NCI-H82 treated with DMSO at 0.1 percent for 48 hours (cell line): ENCODE results near the gene TM6SF1.
"Not testable (repeated sequence)": the region's sequence is repeated elsewhere in the genome, so short reads cannot be mapped to it uniquely, and the experiment has no call there.

Experiments used
- DNase-seq: peaks from one replicate; lab custom pipeline; 2025; ENCODE audit not compliant: unreplicated experiment; lab: John Stamatoyannopoulos, UW

TM6SF1 gene

GRCh38 chr15:83087576-83087975 lies 19.9 kb upstream of the TM6SF1 start:
- no peak for DNase-seq

- no peak for DNase-seq
Measured at GRCh38 chr15:83088876-83089275, 18.6 kb upstream of the TM6SF1 start.

GRCh38 chr15:83090465-83090864 lies 17.0 kb upstream of the TM6SF1 start:
- no peak for DNase-seq

- DNase-seq: not testable (repeated sequence)
Measured at GRCh38 chr15:83091965-83092308, 15.5 kb upstream of the TM6SF1 start.

- DNase-seq: no peak
Measured at GRCh38 chr15:83092309-83092976, 15.0 kb upstream of the TM6SF1 start.

GRCh38 chr15:83094583-83094982 lies 12.9 kb upstream of the TM6SF1 start:
- no peak for DNase-seq

- no peak for DNase-seq
Measured at GRCh38 chr15:83098079-83098478, 9.4 kb upstream of the TM6SF1 start.

GRCh38 chr15:83099290-83099689 lies 8.2 kb upstream of the TM6SF1 start:
- no peak for DNase-seq

- no peak for DNase-seq
Measured at GRCh38 chr15:83100097-83100646, 7.3 kb upstream of the TM6SF1 start.

- DNase-seq: no peak
Measured at GRCh38 chr15:83102346-83102745, 5.1 kb upstream of the TM6SF1 start.

GRCh38 chr15:83104141-83104540 lies 3.3 kb upstream of the TM6SF1 start:
- DNase-seq: no peak

- DNase-seq: no peak
Measured at GRCh38 chr15:83105440-83105839, 2.0 kb upstream of the TM6SF1 start.

- DNase-seq: no peak
Measured at GRCh38 chr15:83107841-83108181, 366 bp downstream of the TM6SF1 start.

- DNase-seq: no peak
Measured at GRCh38 chr15:83108266-83109219, 1.1 kb downstream of the TM6SF1 start.

GRCh38 chr15:83109532-83109931 lies 2.1 kb downstream of the TM6SF1 start:
- no peak for DNase-seq

- no peak for DNase-seq
Measured at GRCh38 chr15:83110381-83110780, 2.9 kb downstream of the TM6SF1 start.

- no peak for DNase-seq
Measured at GRCh38 chr15:83111149-83111548, 3.7 kb downstream of the TM6SF1 start.

- no peak for DNase-seq
Measured at GRCh38 chr15:83112233-83112955, 4.9 kb downstream of the TM6SF1 start.

GRCh38 chr15:83112956-83113299 lies 5.5 kb downstream of the TM6SF1 start:
- DNase-seq: no peak

- DNase-seq: no peak
Measured at GRCh38 chr15:83113881-83114674, 6.6 kb downstream of the TM6SF1 start.

GRCh38 chr15:83114856-83115255 lies 7.4 kb downstream of the TM6SF1 start:
- no peak for DNase-seq
